Astrocyte of the cerebellum (primary cell): Measurements from ENCODE around the gene DNMT3A.

Experiments
- DNase-seq: peaks from one replicate; pipeline ENCODE4 v3.0.0-alpha.2; 2011; ENCODE audit warnings: low read depth
- H3K4me3 ChIP-seq: 2 replicates; pipeline ENCODE4 v1.5.1; 2011; ENCODE audit warnings: mild to moderate bottlenecking, low read depth, low read length, moderate library complexity
- CTCF ChIP-seq: IDR thresholded peaks from 2 replicates; pipeline ENCODE4 v1.5.1; 2012; ENCODE audit warnings: low read length, low read depth, moderate library complexity, mild to moderate bottlenecking; ENCODE audit errors: missing control alignments
- in situ Hi-C: cut with HindIII; loops from 2 replicates; pipeline ENCODE4 v1.10.0; 2017; ENCODE audit warnings: low sequenced_read_pairs

DNMT3A gene

GRCh38 chr2:25285265-25286024 is 56.3 kb downstream of the DNMT3A start:
- no peak for TF ChIP-seq CTCF
- H3K4me3 ChIP-seq, result no peak overlapping the region
- no peak for DNase-seq
- in situ Hi-C loops, result no loop called here

- H3K4me3 ChIP-seq, result no peak overlapping the region
- TF ChIP-seq CTCF, result no peak
- DNase-seq, result no peak
- in situ Hi-C loops, result no loop called here
Measured at GRCh38 chr2:25284756-25285155, 57.0 kb downstream of the DNMT3A start.

GRCh38 chr2:25283921-25284320 is 57.8 kb downstream of the DNMT3A start:
- TF ChIP-seq CTCF, result no peak
- DNase-seq, result no peak
- H3K4me3 ChIP-seq, result no peak overlapping the region
- in situ Hi-C loops, result no loop called here

GRCh38 chr2:25281941-25282340 is 59.8 kb downstream of the DNMT3A start:
- TF ChIP-seq CTCF, result no peak
- DNase-seq, result no peak
- in situ Hi-C loops, result no loop called here
- H3K4me3 ChIP-seq, result no peak overlapping the region

GRCh38 chr2:25281522-25281921 is 60.2 kb downstream of the DNMT3A start:
- in situ Hi-C loops, result no loop called here
- peak; percentile 22 for DNase-seq
- TF ChIP-seq CTCF, result no peak
- no peak overlapping the region for H3K4me3 ChIP-seq

GRCh38 chr2:25280051-25280687 is 61.6 kb downstream of the DNMT3A start:
- DNase-seq, result no peak
- in situ Hi-C loops, result no loop called here
- no peak for TF ChIP-seq CTCF
- H3K4me3 ChIP-seq, result no peak overlapping the region
